ENCODE results near the gene PDCL2. TPM values are rescaled to one million over a fixed set of nuclear protein-coding genes. Genes with fewer than 3 reads are reported as not detected.

PDCL2 gene
- total and polyA plus RNA-seq, 9 of the 15 experiments (the other 6 are each of a cell fraction or from before 2014, with no cell fraction given) = 0.62 to 2.5 (median 1.2) TPM

DNA sequence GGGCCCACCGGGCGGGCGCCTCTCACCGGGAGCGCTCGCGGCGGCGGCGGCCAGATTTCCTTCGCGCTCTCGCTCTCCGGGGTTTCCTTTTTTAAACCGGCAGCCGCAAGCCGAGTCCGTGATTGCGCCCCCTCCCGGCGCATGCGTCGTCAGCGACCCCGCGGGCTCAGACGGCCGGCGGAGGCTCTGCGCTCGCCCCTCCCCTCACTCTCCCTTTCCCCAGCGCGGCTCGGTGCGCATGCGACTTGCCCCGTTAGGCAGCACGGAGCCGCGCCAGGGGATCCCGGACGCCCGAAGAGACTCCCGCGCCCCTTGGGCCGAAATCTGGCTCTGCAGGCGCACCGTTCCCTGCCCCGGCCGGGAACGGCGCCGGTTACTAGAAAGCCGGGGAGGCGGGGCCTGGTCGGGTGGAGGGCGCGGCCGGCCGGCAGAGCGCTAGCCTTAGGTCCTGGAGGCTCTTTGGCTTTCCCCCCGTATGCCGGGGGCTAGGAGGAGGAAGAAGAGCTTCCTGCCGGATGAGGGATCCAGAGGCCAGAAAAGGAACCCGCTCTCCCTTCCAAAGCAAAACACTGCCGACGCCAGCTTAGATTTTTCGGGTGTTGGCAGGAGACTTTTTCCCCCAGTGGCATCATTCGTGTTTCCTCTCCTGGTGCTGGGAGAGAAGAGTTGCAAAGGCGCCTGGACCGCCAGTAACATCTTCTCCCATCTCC is 45.1 kb downstream of the PDCL2 start, which contains the start of gene CLOCK (continued):
- TF ChIP-seq, protein P1, sequence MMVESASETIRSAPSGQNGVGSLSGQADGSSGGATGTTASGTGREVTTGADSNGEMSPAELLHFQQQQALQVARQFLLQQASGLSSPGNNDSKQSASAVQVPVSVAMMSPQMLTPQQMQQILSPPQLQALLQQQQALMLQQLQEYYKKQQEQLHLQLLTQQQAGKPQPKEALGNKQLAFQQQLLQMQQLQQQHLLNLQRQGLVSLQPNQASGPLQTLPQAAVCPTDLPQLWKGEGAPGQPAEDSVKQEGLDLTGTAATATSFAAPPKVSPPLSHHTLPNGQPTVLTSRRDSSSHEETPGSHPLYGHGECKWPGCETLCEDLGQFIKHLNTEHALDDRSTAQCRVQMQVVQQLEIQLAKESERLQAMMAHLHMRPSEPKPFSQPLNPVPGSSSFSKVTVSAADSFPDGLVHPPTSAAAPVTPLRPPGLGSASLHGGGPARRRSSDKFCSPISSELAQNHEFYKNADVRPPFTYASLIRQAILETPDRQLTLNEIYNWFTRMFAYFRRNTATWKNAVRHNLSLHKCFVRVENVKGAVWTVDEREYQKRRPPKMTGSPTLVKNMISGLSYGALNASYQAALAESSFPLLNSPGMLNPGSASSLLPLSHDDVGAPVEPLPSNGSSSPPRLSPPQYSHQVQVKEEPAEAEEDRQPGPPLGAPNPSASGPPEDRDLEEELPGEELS (CRISPR knock-in tag; IDR thresholded peaks at IDR 0.05; ENCODE audit: borderline replicate concordance) = no peak
- no peak for TF ChIP-seq TAF7 (tag; IDR thresholded peaks at IDR 0.05)
- no peak for TF ChIP-seq POLR2AphosphoS2 (IDR thresholded peaks at IDR 0.05; ENCODE audit: low read length)
- no peak for TF ChIP-seq ZNF436 (CRISPR knock-in tag; IDR thresholded peaks at IDR 0.05)
- no peak for TF ChIP-seq SMAD2 (IDR thresholded peaks at IDR 0.05; ENCODE audit: low read depth, low read length)
- TF ChIP-seq SMAD4 (CRISPR knock-in tag; conservative IDR thresholded peaks at IDR 0.05) = peak; percentile 69
- TF ChIP-seq ZNF140 (CRISPR knock-in tag; IDR thresholded peaks at IDR 0.05) = no peak
- no peak for TF ChIP-seq PML (IDR thresholded peaks at IDR 0.05; ENCODE audit: low read length)
- TF ChIP-seq ZFP30 (CRISPR knock-in tag; IDR thresholded peaks at IDR 0.05; ENCODE audit: borderline replicate concordance) = no peak
- TF ChIP-seq BRD4 (IDR thresholded peaks at IDR 0.05) = no peak
- TF ChIP-seq NCOA1 (IDR thresholded peaks at IDR 0.05; ENCODE audit: low read depth) = no peak
- TF ChIP-seq ZNF77 (CRISPR knock-in tag; IDR thresholded peaks at IDR 0.05) = no peak
- no peak for TF ChIP-seq SETDB1 (IDR thresholded peaks at IDR 0.05; ENCODE audit: low read length)
- no peak for TF ChIP-seq PYGO2 (tag; IDR thresholded peaks at IDR 0.05)
- TF ChIP-seq ZNF124 (CRISPR knock-in tag; IDR thresholded peaks at IDR 0.05) = no peak
- peak; percentile 48; the same call in 1 of the 2 replicates for TF ChIP-seq EP400 (IDR thresholded peaks at IDR 0.05)
- TF ChIP-seq, protein P2, sequence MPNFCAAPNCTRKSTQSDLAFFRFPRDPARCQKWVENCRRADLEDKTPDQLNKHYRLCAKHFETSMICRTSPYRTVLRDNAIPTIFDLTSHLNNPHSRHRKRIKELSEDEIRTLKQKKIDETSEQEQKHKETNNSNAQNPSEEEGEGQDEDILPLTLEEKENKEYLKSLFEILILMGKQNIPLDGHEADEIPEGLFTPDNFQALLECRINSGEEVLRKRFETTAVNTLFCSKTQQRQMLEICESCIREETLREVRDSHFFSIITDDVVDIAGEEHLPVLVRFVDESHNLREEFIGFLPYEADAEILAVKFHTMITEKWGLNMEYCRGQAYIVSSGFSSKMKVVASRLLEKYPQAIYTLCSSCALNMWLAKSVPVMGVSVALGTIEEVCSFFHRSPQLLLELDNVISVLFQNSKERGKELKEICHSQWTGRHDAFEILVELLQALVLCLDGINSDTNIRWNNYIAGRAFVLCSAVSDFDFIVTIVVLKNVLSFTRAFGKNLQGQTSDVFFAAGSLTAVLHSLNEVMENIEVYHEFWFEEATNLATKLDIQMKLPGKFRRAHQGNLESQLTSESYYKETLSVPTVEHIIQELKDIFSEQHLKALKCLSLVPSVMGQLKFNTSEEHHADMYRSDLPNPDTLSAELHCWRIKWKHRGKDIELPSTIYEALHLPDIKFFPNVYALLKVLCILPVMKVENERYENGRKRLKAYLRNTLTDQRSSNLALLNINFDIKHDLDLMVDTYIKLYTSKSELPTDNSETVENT (CRISPR knock-in tag; IDR thresholded peaks at IDR 0.05) = no peak
- TF ChIP-seq ZC3H11A (IDR thresholded peaks at IDR 0.05; ENCODE audit: low read depth, low read length) = no peak
- TF ChIP-seq ZC3H8 (IDR thresholded peaks at IDR 0.05) = no peak
- TF ChIP-seq, protein P3, sequence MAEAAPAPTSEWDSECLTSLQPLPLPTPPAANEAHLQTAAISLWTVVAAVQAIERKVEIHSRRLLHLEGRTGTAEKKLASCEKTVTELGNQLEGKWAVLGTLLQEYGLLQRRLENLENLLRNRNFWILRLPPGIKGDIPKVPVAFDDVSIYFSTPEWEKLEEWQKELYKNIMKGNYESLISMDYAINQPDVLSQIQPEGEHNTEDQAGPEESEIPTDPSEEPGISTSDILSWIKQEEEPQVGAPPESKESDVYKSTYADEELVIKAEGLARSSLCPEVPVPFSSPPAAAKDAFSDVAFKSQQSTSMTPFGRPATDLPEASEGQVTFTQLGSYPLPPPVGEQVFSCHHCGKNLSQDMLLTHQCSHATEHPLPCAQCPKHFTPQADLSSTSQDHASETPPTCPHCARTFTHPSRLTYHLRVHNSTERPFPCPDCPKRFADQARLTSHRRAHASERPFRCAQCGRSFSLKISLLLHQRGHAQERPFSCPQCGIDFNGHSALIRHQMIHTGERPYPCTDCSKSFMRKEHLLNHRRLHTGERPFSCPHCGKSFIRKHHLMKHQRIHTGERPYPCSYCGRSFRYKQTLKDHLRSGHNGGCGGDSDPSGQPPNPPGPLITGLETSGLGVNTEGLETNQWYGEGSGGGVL (CRISPR knock-in tag; IDR thresholded peaks at IDR 0.05) = no peak

Data from K562 (cell line).